HG03280 (cell line): ENCODE measurements around the gene NFATC4.

ENCODE experiments used
- ATAC-seq: cut with Tn5 transposase; IDR thresholded peaks from one replicate; pipeline ENCODE4 v1.9.1; 2021; ENCODE audit warnings: mild to moderate bottlenecking, moderate library complexity; ENCODE audit not compliant: unreplicated experiment

Gene NFATC4

GRCh38 chr14:24406416-24406815, 38.4 kb downstream of the NFATC4 start:
- no peak for ATAC-seq

- ATAC-seq, result no peak
These were observed 39.8 kb downstream of the NFATC4 start for GRCh38 chr14:24407608-24408325.

GRCh38 chr14:24408764-24409163, 40.8 kb downstream of the NFATC4 start:
- ATAC-seq, result no peak

- no peak for ATAC-seq
These were observed 41.2 kb downstream of the NFATC4 start for GRCh38 chr14:24409192-24409591.

- no peak for ATAC-seq
These were observed 42.0 kb downstream of the NFATC4 start for GRCh38 chr14:24409956-24410355.

- no peak for ATAC-seq
These were observed 43.7 kb downstream of the NFATC4 start for GRCh38 chr14:24411443-24412389.

GRCh38 chr14:24414077-24414476, 46.1 kb downstream of the NFATC4 start:
- no peak for ATAC-seq

- ATAC-seq, result no peak
These were observed 46.9 kb downstream of the NFATC4 start for GRCh38 chr14:24414732-24415420.

GRCh38 chr14:24415421-24416253, 47.7 kb downstream of the NFATC4 start:
- ATAC-seq, result no peak

- ATAC-seq, result no peak
These were observed 48.4 kb downstream of the NFATC4 start for GRCh38 chr14:24416254-24416931.

GRCh38 chr14:24416932-24417619, 49.1 kb downstream of the NFATC4 start:
- ATAC-seq, result no peak

- ATAC-seq, result no peak
These were observed 50.0 kb downstream of the NFATC4 start for GRCh38 chr14:24417832-24418491.

GRCh38 chr14:24418492-24418873, 50.5 kb downstream of the NFATC4 start:
- ATAC-seq, result no peak

GRCh38 chr14:24422261-24422660, 54.3 kb downstream of the NFATC4 start:
- ATAC-seq, result no peak

GRCh38 chr14:24422694-24423601, 55.0 kb downstream of the NFATC4 start:
- ATAC-seq, result no peak

- ATAC-seq, result no peak
These were observed 57.7 kb downstream of the NFATC4 start for GRCh38 chr14:24425704-24426103.

GRCh38 chr14:24426150-24426911, 58.3 kb downstream of the NFATC4 start:
- no peak for ATAC-seq
